SK-N-SH (cell line): Measurements from ENCODE around the gene NMBR. TPM values are rescaled to one million over a fixed set of nuclear protein-coding genes. Genes with fewer than 3 reads are reported as not detected.

Experiments
- CTCF ChIA-PET: fragments of 300-600, 350-600 bp; formaldehyde crosslinking; extraction: SDS; loops from one replicate; lab custom pipeline; 2021; lab: Yijun Ruan, JAX
- POLR2A ChIA-PET: fragments of 350-600 bp; sonication (Branson Sonifier 250); formaldehyde crosslinking; extraction: SDS; loops from one replicate; lab custom pipeline; 2020; ENCODE audit warnings: antibody characterized with exemption, inconsistent platforms; lab: Yijun Ruan, JAX
- DNase-seq: peaks from one replicate; pipeline ENCODE4 v3.0.0; 2012
- H2AFZ ChIP-seq: fragments of 200-600 bp; sonication (generic); 2 replicates; pipeline ENCODE4 v1.8.1; 2016; ENCODE audit warnings: antibody characterized with exemption, mild to moderate bottlenecking, low read depth
- H3F3A ChIP-seq: fragments of 200-600 bp; sonication (generic); replicated peaks from 2 replicates; pipeline ENCODE3; 2016; ENCODE audit warnings: antibody characterized with exemption, mild to moderate bottlenecking; ENCODE audit not compliant: insufficient read depth
- H3K27ac ChIP-seq, 2 experiments: fragments of 200-500 bp in 1 of 2; fragments of 200-600 bp in 1 of 2; sonication (Bioruptor generic) in 1 of 2; sonication (generic), shearing (Covaris generic) in 1 of 2; 2 replicates each; pipeline versions ENCODE4 v1.5.1 to v1.6.1; 2014 to 2016; ENCODE audit warnings: low read depth in 2 of 2, inconsistent platforms in 1 of 2, low read length in 1 of 2, mild to moderate bottlenecking in 1 of 2, mixed read lengths in 1 of 2
- H3K27me3 ChIP-seq: fragments of 200-600 bp; sonication (generic), shearing (Covaris generic); 2 replicates; pipeline ENCODE4 v1.6.1; 2016; ENCODE audit warnings: mixed run types; ENCODE audit not compliant: insufficient read depth
- H3K36me3 ChIP-seq, 2 experiments: fragments of 200-500 bp in 1 of 2; fragments of 200-600 bp in 1 of 2; sonication (Bioruptor generic) in 1 of 2; sonication (generic) in 1 of 2; replicated peaks in 1 of 2; 2 replicates each; pipeline versions ENCODE3 to v1.5.1; 2014 to 2016; ENCODE audit warnings: low read length in 1 of 2, mild to moderate bottlenecking in 1 of 2; ENCODE audit not compliant: insufficient read depth in 2 of 2, control insufficient read depth in 1 of 2
- H3K4me1 ChIP-seq, 2 experiments: fragments of 200-500 bp in 1 of 2; fragments of 200-600 bp in 1 of 2; sonication (Bioruptor generic) in 1 of 2; sonication (generic), shearing (Covaris generic) in 1 of 2; 2 replicates each; pipeline versions ENCODE4 v1.5.1 to v1.6.1; 2014 to 2016; ENCODE audit warnings: low read depth in 1 of 2, low read length in 1 of 2, mixed run types in 1 of 2; ENCODE audit not compliant: insufficient read depth in 2 of 2, control insufficient read depth in 1 of 2
- H3K4me2 ChIP-seq: fragments of 200-600 bp; sonication (generic), shearing (Covaris generic); 2 replicates; pipeline ENCODE4 v1.6.1; 2017; ENCODE audit warnings: mixed run types
- H3K4me3 ChIP-seq, 2 experiments: fragments of 200-500 bp in 1 of 2; fragments of 200-600 bp in 1 of 2; sonication (Bioruptor generic) in 1 of 2; sonication (generic), shearing (Covaris generic) in 1 of 2; 2 replicates each; pipeline versions ENCODE4 v1.5.1 to v1.8.1; 2014 to 2016; ENCODE audit warnings: low read depth in 2 of 2, inconsistent platforms in 1 of 2, low read length in 1 of 2, mild to moderate bottlenecking in 1 of 2, mixed read lengths in 1 of 2, moderate library complexity in 1 of 2
- H3K79me2 ChIP-seq: fragments of 200-600 bp; sonication (generic); 2 replicates; pipeline ENCODE4 v1.8.1; 2017; ENCODE audit warnings: mild to moderate bottlenecking; ENCODE audit not compliant: insufficient read depth
- H3K9ac ChIP-seq: fragments of 200-600 bp; sonication (generic); 2 replicates; pipeline ENCODE4 v1.6.1; 2017; ENCODE audit warnings: mixed run types
- H3K9me2 ChIP-seq: fragments of 200-600 bp; sonication (generic); 2 replicates; pipeline ENCODE4 v1.6.1; 2017; ENCODE audit warnings: mixed run types
- H3K9me3 ChIP-seq: fragments of 200-600 bp; sonication (generic); 2 replicates; pipeline ENCODE4 v1.6.1; 2017; ENCODE audit warnings: mixed run types, mild to moderate bottlenecking, moderate library complexity
- H4K20me1 ChIP-seq: fragments of 200-600 bp; sonication (generic); 2 replicates; pipeline ENCODE4 v1.6.1; 2017; ENCODE audit warnings: mild to moderate bottlenecking, mixed run types; ENCODE audit not compliant: insufficient read depth
- ELF1 ChIP-seq: IDR thresholded peaks from 2 replicates; pipeline ENCODE4 v1.4.0; 2012
- EZH2phosphoT487 ChIP-seq: fragments of 200-600 bp; sonication (generic); IDR thresholded peaks from 2 replicates; pipeline ENCODE4 v1.6.1; 2017; ENCODE audit warnings: low read depth, mixed run types, mild to moderate bottlenecking, antibody characterized with exemption, moderate library complexity, borderline replicate concordance
- FOSL2 ChIP-seq: IDR thresholded peaks from 2 replicates; pipeline ENCODE4 v1.4.0; 2012; ENCODE audit warnings: low read depth, mild to moderate bottlenecking, moderate library complexity, borderline replicate concordance
- MEF2A ChIP-seq: IDR thresholded peaks from 2 replicates; pipeline ENCODE4 v1.4.0; 2012; ENCODE audit warnings: low read depth, borderline replicate concordance
- MXI1 ChIP-seq: IDR thresholded peaks from 2 replicates; pipeline ENCODE4 v1.6.1; 2012; ENCODE audit warnings: mild to moderate bottlenecking, low read depth, low read length, improper control_type of control experiment
- NFIC ChIP-seq: IDR thresholded peaks from 2 replicates; pipeline ENCODE4 v1.4.0; 2012; ENCODE audit warnings: borderline replicate concordance
- NRF1 ChIP-seq: IDR thresholded peaks from 2 replicates; pipeline ENCODE4 v1.6.1; 2012; ENCODE audit warnings: low read depth, mild to moderate bottlenecking, low read length
- POLR2AphosphoS5 ChIP-seq: IDR thresholded peaks from 2 replicates; pipeline ENCODE4 v1.6.1; 2012; ENCODE audit warnings: low read depth, low read length
- RAD21 ChIP-seq: IDR thresholded peaks from 2 replicates; pipeline ENCODE4 v1.6.1; 2012; ENCODE audit warnings: mild to moderate bottlenecking, low read length
- RCOR1 ChIP-seq: fragments of 150-350 bp; IDR thresholded peaks from 2 replicates; pipeline ENCODE4 v1.6.1; 2017; ENCODE audit warnings: antibody characterized with exemption, low read length
- SIN3A ChIP-seq: IDR thresholded peaks from 2 replicates; pipeline ENCODE4 v1.6.1; 2012; ENCODE audit warnings: low read depth, mild to moderate bottlenecking, low read length, moderate library complexity, borderline replicate concordance
- SMC3 ChIP-seq: IDR thresholded peaks from 2 replicates; pipeline ENCODE4 v1.6.1; 2012; ENCODE audit warnings: low read depth, low read length, improper control_type of control experiment
- TAF1 ChIP-seq: IDR thresholded peaks from 2 replicates; pipeline ENCODE4 v1.6.1; 2012; ENCODE audit warnings: low read depth, mild to moderate bottlenecking, low read length, moderate library complexity, borderline replicate concordance
- TEAD4 ChIP-seq: IDR thresholded peaks from 2 replicates; pipeline ENCODE4 v1.4.0; 2012; ENCODE audit warnings: mild to moderate bottlenecking, borderline replicate concordance; ENCODE audit not compliant: insufficient read depth
- WGBS: methylation state at CpG from one replicate; pipeline ENCODE4 v1.1.6; 2017; ENCODE audit warnings: low lambda C conversion rate; 5-methylcytosine and 5-hydroxymethylcytosine counted together
- polyA plus RNA-seq, 3 experiments: library from polyadenylated mRNA; depleted of rRNA; stranded (reverse); fragments of >200 nt; gene quantifications; 2 replicates each; pipeline ENCODE4 v1.2.3, GENCODE V29; 2012
- TF ChIP-seq, protein P1 (sequence below): IDR thresholded peaks from 2 replicates; pipeline ENCODE4; 2012
- TF ChIP-seq, protein P2 (sequence below): IDR thresholded peaks from 2 replicates; pipeline ENCODE4 v1.4.0; 2012; ENCODE audit warnings: low read depth, borderline replicate concordance
- TF ChIP-seq, protein P3 (sequence below): IDR thresholded peaks from 2 replicates; pipeline ENCODE4 v1.4.0; 2012; ENCODE audit warnings: low read depth, borderline replicate concordance
- TF ChIP-seq, protein P4 (sequence below): IDR thresholded peaks from 2 replicates; pipeline ENCODE4 v1.4.0; 2012; ENCODE audit warnings: low read depth
- TF ChIP-seq, protein P5 (sequence below): IDR thresholded peaks from 2 replicates; pipeline ENCODE4 v1.6.1; 2012; ENCODE audit warnings: mild to moderate bottlenecking, low read depth, low read length, moderate library complexity
- TF ChIP-seq, protein P6 (sequence below): fragments of 150-350 bp; IDR thresholded peaks from 2 replicates; pipeline ENCODE4 v1.6.1; 2017; ENCODE audit warnings: antibody characterized with exemption, low read length, low read depth, borderline replicate concordance

NMBR gene
- polyA plus RNA-seq, 1 of the 3 experiments (the other 2 are of a cell fraction): not detected

DNA sequence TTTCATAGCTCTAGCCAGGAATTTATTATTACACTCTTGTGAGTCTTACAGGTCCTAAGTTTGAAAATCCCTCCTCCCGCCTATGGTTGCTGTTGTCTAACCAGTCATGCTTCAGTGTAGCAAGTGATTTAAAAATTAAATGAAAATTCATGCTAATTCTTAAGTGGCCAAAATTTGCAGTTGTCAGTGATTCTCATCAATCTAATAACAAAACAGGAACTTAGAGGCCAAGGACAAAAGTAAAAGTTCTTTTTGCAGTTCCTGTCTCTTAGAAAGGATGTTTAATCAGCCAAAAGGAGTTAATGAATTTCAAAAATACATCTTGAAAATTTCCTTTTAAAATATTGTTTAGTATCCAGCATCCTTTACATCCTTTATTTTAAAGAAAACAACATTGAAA is 36.4 kb upstream of the NMBR start:
- WGBS: 96% methylated on average over 1 of the region's 1 CpG
- peaks cover 0 to 6% of the 10 kb centered on the region in 2 experiments; a peak in 2 of 4 replicates for H3K4me1 ChIP-seq
- H3K4me3 ChIP-seq: no peak overlapping the region
- H3K36me3 ChIP-seq: peaks cover 24 to 30% of the 10 kb centered on the region in 2 experiments
- TF ChIP-seq, protein P1, sequence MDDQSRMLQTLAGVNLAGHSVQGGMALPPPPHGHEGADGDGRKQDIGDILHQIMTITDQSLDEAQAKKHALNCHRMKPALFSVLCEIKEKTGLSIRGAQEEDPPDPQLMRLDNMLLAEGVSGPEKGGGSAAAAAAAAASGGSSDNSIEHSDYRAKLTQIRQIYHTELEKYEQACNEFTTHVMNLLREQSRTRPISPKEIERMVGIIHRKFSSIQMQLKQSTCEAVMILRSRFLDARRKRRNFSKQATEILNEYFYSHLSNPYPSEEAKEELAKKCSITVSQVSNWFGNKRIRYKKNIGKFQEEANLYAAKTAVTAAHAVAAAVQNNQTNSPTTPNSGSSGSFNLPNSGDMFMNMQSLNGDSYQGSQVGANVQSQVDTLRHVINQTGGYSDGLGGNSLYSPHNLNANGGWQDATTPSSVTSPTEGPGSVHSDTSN: no peak
- TF ChIP-seq, protein P2, sequence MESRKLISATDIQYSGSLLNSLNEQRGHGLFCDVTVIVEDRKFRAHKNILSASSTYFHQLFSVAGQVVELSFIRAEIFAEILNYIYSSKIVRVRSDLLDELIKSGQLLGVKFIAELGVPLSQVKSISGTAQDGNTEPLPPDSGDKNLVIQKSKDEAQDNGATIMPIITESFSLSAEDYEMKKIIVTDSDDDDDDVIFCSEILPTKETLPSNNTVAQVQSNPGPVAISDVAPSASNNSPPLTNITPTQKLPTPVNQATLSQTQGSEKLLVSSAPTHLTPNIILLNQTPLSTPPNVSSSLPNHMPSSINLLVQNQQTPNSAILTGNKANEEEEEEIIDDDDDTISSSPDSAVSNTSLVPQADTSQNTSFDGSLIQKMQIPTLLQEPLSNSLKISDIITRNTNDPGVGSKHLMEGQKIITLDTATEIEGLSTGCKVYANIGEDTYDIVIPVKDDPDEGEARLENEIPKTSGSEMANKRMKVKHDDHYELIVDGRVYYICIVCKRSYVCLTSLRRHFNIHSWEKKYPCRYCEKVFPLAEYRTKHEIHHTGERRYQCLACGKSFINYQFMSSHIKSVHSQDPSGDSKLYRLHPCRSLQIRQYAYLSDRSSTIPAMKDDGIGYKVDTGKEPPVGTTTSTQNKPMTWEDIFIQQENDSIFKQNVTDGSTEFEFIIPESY: no peak
- TF ChIP-seq RCOR1: no peak
- no peak for TF ChIP-seq TAF1
- no peak for TF ChIP-seq RAD21
- TF ChIP-seq, protein P3, sequence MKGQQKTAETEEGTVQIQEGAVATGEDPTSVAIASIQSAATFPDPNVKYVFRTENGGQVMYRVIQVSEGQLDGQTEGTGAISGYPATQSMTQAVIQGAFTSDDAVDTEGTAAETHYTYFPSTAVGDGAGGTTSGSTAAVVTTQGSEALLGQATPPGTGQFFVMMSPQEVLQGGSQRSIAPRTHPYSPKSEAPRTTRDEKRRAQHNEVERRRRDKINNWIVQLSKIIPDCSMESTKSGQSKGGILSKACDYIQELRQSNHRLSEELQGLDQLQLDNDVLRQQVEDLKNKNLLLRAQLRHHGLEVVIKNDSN: no peak
- no peak for TF ChIP-seq EZH2phosphoT487
- TF ChIP-seq ELF1: no peak
- TF ChIP-seq, protein P4, sequence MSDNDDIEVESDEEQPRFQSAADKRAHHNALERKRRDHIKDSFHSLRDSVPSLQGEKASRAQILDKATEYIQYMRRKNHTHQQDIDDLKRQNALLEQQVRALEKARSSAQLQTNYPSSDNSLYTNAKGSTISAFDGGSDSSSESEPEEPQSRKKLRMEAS: no peak
- no peak for TF ChIP-seq SIN3A
- TF ChIP-seq, protein P5, sequence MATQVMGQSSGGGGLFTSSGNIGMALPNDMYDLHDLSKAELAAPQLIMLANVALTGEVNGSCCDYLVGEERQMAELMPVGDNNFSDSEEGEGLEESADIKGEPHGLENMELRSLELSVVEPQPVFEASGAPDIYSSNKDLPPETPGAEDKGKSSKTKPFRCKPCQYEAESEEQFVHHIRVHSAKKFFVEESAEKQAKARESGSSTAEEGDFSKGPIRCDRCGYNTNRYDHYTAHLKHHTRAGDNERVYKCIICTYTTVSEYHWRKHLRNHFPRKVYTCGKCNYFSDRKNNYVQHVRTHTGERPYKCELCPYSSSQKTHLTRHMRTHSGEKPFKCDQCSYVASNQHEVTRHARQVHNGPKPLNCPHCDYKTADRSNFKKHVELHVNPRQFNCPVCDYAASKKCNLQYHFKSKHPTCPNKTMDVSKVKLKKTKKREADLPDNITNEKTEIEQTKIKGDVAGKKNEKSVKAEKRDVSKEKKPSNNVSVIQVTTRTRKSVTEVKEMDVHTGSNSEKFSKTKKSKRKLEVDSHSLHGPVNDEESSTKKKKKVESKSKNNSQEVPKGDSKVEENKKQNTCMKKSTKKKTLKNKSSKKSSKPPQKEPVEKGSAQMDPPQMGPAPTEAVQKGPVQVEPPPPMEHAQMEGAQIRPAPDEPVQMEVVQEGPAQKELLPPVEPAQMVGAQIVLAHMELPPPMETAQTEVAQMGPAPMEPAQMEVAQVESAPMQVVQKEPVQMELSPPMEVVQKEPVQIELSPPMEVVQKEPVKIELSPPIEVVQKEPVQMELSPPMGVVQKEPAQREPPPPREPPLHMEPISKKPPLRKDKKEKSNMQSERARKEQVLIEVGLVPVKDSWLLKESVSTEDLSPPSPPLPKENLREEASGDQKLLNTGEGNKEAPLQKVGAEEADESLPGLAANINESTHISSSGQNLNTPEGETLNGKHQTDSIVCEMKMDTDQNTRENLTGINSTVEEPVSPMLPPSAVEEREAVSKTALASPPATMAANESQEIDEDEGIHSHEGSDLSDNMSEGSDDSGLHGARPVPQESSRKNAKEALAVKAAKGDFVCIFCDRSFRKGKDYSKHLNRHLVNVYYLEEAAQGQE: no peak
- no peak for TF ChIP-seq MEF2A
- no peak for TF ChIP-seq FOSL2
- TF ChIP-seq POLR2AphosphoS5: no peak
- TF ChIP-seq NFIC: no peak
- no peak for TF ChIP-seq NRF1
- TF ChIP-seq MXI1: no peak
- TF ChIP-seq, protein P6, sequence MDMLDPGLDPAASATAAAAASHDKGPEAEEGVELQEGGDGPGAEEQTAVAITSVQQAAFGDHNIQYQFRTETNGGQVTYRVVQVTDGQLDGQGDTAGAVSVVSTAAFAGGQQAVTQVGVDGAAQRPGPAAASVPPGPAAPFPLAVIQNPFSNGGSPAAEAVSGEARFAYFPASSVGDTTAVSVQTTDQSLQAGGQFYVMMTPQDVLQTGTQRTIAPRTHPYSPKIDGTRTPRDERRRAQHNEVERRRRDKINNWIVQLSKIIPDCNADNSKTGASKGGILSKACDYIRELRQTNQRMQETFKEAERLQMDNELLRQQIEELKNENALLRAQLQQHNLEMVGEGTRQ: no peak
- no peak for TF ChIP-seq SMC3
- no peak for TF ChIP-seq TEAD4
- H3K27ac ChIP-seq: no peak overlapping the region
- H3K27me3 ChIP-seq: no peaks in the 10 kb centered on the region
- H3K9me3 ChIP-seq: peaks cover under 1% of the 10 kb centered on the region; the same call in 1 of the 2 replicates
- H4K20me1 ChIP-seq: no peaks in the 10 kb centered on the region
- no peak overlapping the region for H3K4me2 ChIP-seq
- DNase-seq: no peak
- H3K79me2 ChIP-seq: peaks cover 16% of the 10 kb centered on the region
- no peak overlapping the region for H3K9ac ChIP-seq
- peaks cover 19% of the 10 kb centered on the region for H3F3A ChIP-seq
- ChIA-PET CTCF (no interaction called here), POLR2A (no interaction called here)
- H3K9me2 ChIP-seq: no peaks in the 10 kb centered on the region
- no peak overlapping the region for H2AFZ ChIP-seq
